ENCODE data around the gene PPARG. TPM values are rescaled to one million over a fixed set of nuclear protein-coding genes. Genes with fewer than 3 reads are reported as not detected.

The PPARG gene
- total RNA-seq, 1 donor from 2014 or later, result not detected

DNA sequence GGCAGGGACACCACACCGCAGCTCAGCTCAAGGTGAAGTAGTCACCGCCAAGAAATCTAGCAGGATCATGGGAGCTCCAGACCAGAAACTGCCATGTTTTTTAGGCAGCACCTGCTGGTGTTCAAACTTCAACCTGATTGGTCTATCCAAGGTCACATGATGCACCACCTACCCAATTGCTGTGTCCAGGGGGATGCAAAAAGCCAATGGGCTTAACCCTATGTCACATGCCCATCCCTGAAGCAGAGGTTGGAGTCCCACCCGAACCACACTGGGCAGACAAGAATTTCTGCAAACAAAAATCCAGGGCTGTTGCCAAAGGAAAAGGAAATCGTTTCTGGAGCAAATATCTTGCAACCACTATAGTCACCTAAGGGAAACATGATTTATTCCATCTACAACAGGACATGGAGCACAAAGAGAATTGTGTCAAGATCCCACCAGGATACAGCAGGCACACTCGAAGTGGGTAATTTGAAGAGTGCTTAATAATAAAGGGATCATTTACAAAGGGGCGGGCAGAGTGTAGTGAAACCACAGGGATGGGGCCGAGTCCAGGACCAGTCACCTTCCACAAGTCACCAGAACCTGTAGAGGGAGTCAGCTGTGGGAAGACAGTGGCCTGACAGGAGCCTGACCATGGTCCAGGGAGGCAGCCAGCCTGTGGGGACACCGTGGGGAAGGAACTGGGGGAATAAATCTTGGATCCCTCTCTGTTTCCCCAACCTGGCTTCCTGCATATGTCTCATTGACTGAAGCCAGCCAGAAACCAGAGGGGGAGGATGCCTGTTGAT lies 161.2 kb downstream of the PPARG start:
- Mint-ChIP-seq H3K27me3 (ENCODE audit: low read depth) (peaks cover 18% of the 10 kb centered on the region), H3K36me3 (ENCODE audit: low read depth) (no peaks in the 10 kb centered on the region), H3K4me3 (no peak overlapping the region), H3K4me1 (no peaks in the 10 kb centered on the region), H3K9me3 (no peaks in the 10 kb centered on the region), H3K27ac (ENCODE audit: unreplicated experiment) (no peak overlapping the region)
- no peak for TF ChIP-seq CTCF (conservative IDR thresholded peaks at IDR 0.05)
- no peak for DNase-seq (ENCODE audit: low read depth, low spot score)

DNA sequence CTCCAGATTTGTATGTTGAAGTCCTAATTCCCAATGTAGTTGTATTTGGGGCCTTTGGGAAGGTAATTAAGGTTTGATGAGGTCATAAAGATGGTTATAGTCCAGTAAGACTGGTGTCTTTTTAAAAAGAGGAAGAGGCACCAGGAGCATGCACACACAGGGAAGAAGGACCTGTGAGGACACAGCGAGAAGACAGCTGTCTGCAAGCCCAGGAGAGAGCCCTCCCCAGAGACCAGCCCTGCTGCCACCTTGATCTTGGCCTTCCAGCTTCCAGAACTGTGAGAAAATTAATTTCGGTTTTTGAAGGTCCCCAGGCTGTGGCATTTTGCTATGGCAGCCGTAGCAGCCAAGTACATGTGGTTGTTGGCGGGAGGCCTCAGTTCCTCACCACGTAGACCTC lies 162.6 kb downstream of the PPARG start:
- Mint-ChIP-seq H3K9me3 (no peaks in the 10 kb centered on the region), H3K27ac (ENCODE audit: unreplicated experiment) (no peak overlapping the region), H3K36me3 (ENCODE audit: low read depth) (no peaks in the 10 kb centered on the region), H3K27me3 (ENCODE audit: low read depth) (peaks cover 15% of the 10 kb centered on the region), H3K4me3 (no peak overlapping the region), H3K4me1 (no peaks in the 10 kb centered on the region)
- TF ChIP-seq CTCF (conservative IDR thresholded peaks at IDR 0.05), result no peak
- DNase-seq (ENCODE audit: low read depth, low spot score), result no peak

- no peak overlapping the region for H3K27ac Mint-ChIP-seq (ENCODE audit: unreplicated experiment)
- H3K36me3 Mint-ChIP-seq (ENCODE audit: low read depth), result no peaks in the 10 kb centered on the region
- no peak for TF ChIP-seq CTCF (conservative IDR thresholded peaks at IDR 0.05)
- H3K9me3 Mint-ChIP-seq, result no peaks in the 10 kb centered on the region
- no peak overlapping the region for H3K4me3 Mint-ChIP-seq
- H3K27me3 Mint-ChIP-seq (ENCODE audit: low read depth), result peaks cover 14% of the 10 kb centered on the region
- no peak for DNase-seq (ENCODE audit: low read depth, low spot score)
- H3K4me1 Mint-ChIP-seq, result no peaks in the 10 kb centered on the region
These were observed 163.1 kb downstream of the PPARG start for GRCh38 chr3:12451960-12452359.

DNA sequence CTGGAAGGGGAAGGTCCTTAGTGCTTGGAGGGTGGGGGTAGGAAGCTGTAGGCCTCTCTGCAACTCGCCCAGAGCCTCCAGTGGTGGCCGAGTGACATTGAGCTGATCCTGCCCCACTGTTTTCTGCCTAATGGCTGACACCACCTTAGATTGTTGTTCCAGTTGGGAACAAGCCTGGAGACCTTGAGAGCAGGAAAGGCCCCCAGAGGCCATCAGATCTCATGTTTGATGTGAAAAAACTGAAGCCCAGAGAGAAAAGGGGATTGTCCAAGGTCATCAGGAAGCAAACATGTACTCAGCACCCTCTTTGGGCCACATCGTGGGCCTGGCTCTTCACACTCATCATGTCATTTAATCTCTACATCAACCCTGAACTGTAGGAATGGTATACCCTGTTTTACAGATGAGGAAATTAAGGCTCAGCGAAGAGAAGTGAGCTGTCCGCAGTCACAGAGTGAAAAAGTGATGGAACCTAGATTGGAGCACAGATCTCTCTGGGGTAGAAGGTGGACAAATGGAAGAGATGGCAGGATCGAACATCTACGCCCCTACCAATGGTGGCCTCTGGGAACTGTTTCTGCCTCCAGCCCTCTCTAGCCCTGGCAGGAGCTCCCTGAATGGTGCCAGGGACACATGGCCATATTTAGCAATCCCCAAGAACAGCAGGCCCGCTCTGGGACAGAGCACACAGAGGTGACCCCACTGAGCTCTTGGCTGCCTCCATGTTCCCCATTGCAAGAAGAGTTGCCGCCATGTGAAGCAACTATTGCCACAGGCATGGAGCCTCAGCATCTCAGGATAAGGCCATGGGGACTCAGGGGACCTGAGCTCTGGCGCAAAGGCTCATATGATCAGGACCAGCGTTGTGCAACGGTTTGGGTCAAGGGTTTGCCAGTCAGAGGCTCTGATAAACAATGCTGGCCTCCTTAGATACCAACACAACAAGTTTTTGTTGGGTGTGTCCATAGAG lies 163.8 kb downstream of the PPARG start:
- Mint-ChIP-seq H3K9me3 (no peaks in the 10 kb centered on the region), H3K27me3 (ENCODE audit: low read depth) (peaks cover 10% of the 10 kb centered on the region), H3K27ac (ENCODE audit: unreplicated experiment) (no peak overlapping the region), H3K4me3 (no peak overlapping the region), H3K4me1 (no peaks in the 10 kb centered on the region), H3K36me3 (ENCODE audit: low read depth) (no peaks in the 10 kb centered on the region)
- DNase-seq (ENCODE audit: low read depth, low spot score), result no peak
- no peak for TF ChIP-seq CTCF (conservative IDR thresholded peaks at IDR 0.05)

DNA sequence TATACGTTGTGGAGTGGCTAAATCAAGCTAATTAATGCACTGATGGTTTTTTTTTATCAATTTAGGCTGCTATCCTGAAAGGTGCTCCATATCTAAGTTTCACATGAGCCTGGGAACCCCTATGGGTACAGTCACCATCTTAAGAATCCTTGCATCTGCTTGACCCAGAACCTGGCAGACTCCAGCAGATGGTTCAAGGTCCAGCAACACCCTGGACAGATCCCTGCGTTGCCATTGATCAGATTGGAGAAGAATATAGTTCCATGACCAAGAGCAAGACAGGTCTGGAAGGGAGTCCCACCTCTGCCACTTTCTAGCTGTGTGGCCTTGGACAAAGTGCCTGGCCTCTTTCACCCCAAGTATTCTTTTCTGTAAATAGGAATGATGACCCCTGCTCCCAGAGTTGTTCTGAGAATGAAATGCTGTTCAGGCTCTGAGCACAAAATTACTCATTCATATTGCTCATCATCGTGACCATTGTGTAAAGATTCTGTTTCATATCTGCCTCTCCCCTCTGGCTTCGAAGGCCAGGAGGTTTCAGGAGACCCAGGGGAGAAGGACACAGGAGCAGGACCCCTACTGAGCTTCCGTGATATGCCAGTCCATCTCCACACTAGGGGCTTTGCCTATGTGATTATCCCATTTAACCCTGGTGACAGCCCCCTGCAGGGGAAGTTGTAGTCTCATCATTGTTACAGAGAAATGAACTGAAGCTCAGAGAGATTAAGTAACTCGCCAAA lies 165.4 kb downstream of the PPARG start:
- Mint-ChIP-seq H3K36me3 (ENCODE audit: low read depth) (no peaks in the 10 kb centered on the region), H3K4me3 (no peak overlapping the region), H3K27me3 (ENCODE audit: low read depth) (peaks cover 6% of the 10 kb centered on the region), H3K4me1 (no peaks in the 10 kb centered on the region), H3K9me3 (no peaks in the 10 kb centered on the region), H3K27ac (ENCODE audit: unreplicated experiment) (no peak overlapping the region)
- no peak for DNase-seq (ENCODE audit: low read depth, low spot score)
- no peak for TF ChIP-seq CTCF (conservative IDR thresholded peaks at IDR 0.05)
